HG03469 (cell line): Measurements from ENCODE around the gene ZNF511.

Source experiments
- ATAC-seq: cut with Tn5 transposase; IDR thresholded peaks from one replicate; pipeline ENCODE4 v1.9.1; 2021; ENCODE audit warnings: mild to moderate bottlenecking, moderate library complexity, moderate number of reproducible peaks; ENCODE audit not compliant: unreplicated experiment

Gene ZNF511

DNA sequence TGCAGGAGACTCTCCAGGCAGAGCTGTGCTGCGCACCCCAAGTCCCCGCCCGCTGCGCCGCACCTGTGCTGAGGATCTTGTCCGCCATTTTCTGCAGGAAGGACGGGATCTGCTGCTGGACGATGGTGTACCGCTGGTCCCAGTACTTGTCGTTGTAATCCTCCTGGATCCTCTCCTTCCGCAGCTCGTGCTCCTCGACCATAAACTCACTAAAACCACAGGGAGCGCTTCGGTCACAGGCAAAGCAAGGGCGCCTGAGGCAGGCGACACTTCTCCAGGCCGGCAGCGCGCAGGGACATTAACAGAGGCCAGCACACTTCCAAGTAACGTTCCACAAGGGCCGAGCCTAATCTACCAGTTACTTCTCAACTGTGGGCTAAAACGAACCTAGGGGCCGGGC lies 19.0 kb upstream of the ZNF511 start:
- no peak for ATAC-seq

DNA sequence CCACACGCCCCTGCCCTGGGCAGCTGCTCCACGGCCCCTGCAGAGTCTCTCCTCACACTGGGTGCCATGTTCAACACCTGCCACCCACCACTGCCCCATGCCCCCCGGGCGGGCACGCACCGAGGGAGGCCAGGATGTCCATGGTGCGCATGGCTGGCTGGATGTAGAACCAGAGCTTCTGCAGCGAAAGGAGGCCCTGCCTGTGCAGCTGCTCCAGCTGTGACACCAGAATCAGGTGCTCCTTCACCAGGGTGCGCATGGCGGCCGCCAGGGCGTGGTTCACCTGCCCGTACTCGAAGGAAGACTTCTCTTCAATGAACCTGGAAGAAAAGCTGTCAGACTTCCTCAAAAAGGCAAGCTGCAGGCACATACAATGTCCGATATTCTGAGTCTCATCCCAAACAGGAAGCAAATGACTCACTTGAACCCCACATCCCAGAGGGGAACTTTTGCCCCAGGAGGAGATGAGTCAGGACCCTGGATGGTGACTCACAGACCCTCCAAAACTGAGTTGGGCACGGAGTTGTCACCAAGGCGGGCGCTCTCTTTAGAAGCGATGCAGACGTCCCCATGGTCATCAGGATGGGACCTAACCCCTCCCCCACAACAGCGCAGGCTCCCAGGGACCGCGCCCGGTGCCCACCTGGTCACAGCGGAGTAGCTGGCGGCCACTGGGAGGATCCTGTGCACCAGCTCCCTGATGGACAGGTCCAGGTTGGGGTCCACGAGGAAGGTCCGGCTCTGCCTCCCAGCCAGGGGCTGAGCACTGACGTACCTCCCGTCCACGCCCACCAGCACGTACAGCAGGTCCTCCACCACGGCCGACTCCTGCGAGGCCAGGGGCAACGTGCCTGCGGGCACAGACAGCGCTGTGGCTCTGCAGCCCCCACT lies 15.6 kb upstream of the ZNF511 start:
- no peak for ATAC-seq

DNA sequence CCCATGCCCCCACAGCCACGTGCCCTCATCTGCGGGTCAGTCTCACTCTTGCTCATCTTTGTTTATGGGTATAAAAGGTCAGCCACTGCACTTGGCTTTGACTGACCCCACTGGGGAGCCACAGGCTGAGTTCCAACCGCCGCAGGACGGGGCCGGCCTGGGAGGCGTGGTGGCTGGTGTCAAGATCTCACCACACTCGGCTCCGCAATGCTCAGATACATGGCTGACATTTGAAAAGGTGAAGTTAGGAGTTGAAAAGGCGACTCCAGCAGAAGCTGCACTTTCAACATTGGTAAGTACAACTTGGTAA lies 14.9 kb upstream of the ZNF511 start:
- no peak for ATAC-seq

DNA sequence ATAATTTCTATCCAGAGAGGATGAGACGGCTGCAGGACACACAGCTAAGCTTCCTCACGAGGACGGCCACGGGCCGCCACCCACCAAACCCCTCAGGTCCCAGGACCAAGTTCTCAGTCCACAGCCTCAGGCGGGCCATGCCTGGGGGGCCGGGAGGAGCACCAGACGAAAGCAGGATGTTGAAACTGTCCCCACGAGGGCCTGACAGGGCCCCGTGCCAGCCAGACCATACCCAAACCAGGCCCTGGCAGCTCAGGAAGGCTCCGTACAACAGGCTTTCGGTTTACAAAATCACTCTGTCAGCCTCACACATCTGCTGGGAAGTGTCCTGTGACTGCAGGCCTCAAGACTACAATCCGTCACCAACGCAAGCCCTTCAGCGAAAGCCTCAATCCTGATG lies 14.5 kb upstream of the ZNF511 start:
- ATAC-seq, result no peak

DNA sequence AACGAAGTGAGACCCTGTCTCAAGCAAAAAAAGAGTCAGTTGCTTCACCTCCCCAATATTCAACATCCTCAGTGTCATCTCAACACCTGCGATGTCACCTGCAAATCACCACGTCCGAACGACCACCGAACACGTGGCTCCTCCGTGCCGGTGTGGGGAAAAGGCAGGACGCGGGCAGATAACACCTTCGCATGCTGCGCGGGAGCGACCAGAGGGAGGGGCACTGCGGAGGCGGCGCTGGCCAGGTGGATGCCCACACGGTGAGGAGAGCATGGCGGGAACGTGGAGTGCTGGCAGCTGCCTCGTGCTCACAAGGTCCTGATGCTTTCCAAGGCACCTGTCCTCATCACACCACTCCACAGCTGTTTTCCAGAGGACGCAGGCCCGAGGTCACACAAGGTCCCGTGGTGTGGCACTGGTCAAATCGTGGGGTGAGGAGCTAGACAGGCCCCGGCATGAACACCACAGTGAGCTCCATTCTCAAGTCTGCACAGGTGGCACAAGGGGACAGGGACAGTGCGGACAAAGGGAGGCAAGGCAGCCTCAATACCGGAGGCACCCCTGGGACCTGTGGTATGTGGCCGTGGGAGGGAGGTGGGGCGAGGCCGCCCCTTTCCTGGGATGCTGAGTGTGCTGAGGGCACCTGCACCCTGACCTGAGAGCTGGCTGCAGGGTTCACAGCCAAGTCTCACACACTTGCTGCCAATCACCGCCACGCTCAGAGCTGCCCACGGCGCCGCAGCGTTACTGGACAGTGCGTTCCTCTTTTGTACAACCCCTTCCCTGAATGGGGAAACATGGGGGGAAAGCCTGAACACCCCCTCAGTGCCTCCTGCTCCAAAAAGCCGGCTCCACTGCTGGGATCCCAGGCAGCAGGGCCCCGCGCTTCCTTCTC lies 13.0 kb upstream of the ZNF511 start:
- no peak for ATAC-seq

DNA sequence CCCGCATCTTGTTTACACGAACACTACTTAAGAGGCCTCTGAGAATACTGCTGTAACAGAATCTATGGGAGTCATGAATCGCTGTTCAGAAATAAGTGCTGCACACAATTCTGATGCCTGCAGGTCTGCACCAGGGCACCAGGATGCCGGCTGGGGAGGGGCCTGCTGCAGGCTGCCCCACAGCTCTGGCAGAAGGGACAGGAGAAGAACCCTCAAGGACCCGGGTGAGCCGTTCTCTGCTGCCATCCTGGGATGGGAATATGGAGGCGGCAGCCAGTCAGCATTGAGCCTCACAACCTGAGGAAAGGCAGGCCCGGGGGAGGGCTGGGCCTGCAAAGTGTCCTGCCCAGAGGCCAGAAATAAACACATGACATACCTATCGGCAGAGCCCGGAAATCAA lies 11.2 kb upstream of the ZNF511 start:
- ATAC-seq, result no peak

DNA sequence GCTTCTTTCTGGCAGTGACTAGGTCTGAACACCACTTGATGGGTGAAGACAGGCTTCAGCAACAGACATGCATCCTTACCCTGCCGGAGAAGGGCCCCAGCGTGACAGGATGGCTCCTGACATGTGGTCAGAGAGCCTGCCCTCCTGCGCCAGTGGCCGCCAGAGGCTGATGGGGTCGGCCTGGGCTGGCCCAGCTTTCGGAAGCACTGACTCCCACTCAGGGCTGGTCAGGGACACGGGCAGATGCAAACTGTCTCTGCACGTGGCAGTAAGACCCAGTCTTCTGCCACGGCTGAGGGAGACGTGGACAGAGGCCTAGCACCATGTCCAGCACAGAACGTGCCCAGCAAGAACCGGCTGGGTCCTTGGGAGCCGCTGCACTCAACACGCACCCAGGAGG lies 10.2 kb upstream of the ZNF511 start:
- no peak for ATAC-seq

DNA sequence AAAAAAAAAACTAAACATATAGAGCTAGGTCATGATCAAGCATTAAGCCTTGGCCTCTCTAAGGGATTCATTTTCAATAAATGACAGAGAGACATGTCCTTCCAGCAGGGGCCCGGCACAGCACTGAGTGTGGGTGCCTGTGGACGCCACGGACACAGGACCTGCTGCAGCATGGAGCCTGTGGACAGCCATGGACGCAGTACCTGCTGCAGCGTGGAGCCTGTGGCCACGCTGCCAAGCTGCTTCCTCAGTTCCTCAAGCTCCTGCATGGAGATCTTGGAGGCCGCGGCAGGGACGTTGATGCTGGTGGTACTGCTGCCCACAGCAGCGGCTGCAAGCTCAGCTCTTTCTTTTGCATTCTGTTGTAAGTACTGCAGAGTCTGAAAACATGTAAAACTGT lies 9.5 kb upstream of the ZNF511 start:
- no peak for ATAC-seq

DNA sequence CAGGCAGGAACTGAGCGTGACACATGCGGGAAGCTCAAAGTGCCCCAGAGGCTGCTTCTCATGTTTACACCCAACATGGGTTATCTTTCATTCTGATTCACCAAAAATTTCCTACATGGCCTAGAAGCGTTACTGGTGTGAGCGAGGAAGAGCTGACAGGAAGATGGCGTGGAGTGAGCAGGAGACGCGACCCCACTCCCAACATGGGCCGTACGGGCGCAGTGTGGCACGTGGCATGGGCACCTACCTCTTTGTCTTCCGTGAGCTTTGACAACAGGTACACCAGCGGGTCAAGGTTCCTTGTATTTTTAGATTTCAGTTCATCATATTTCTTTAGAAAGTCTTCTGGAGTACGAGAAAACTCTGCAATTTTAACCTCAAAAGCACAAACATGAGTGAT lies 9.0 kb upstream of the ZNF511 start:
- no peak for ATAC-seq

DNA sequence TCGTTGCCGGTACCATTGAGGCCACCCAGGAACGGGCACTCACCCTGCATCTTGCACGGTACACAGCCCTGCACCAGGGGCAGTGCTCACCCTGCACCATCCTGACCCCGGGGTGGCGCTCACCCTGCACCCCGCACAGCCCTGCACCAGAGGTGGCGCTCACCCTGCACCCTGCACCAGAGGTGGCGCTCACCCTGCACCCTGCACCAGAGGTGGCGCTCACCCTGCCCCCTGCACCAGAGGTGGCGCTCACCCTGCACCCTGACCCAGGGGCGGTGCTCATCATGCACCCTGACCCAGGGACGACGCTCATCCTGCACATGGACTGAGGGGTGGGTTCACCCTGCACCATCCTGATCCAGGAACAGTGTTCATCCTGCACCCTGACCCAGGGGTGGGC lies 6.5 kb upstream of the ZNF511 start:
- no peak for ATAC-seq

DNA sequence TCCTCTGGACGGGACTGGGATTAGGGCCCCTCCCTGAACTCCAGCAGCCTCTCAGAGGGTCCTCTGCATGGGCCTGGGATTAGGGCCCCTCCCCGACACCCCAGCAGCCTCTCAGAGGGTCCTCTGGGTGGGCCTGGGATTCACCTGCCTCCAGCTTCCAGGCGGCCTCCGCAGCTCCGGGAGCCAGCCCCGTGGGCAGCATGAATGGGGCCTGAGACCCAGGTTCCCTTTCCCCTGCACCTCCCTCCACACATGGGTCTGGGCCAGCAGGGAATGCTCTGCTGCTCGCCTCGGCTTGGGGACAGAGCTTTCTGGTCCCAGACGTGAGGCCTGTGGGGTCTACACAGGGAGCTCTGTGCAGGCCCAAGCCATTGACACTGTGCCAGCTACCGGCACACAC lies 5.5 kb upstream of the ZNF511 start:
- ATAC-seq, result no peak

DNA sequence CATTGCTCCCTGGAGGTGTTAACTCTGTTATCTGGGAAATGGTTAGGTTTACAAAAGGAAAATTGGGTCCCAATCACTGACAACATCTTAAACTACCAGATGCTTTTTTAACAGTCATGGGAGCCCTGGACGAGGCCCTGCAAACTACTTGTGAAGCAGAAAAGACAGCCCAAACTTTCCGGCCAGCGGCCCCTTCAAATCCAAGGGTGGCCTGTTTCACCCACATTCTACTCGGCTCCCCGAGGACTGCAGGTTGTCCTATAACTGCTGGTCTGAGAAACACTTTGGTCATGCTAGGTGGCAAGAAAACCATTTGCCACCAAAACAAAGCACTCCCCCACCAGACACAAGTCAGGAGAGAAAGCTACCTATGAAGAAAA lies 2.6 kb upstream of the ZNF511 start:
- no peak for ATAC-seq

DNA sequence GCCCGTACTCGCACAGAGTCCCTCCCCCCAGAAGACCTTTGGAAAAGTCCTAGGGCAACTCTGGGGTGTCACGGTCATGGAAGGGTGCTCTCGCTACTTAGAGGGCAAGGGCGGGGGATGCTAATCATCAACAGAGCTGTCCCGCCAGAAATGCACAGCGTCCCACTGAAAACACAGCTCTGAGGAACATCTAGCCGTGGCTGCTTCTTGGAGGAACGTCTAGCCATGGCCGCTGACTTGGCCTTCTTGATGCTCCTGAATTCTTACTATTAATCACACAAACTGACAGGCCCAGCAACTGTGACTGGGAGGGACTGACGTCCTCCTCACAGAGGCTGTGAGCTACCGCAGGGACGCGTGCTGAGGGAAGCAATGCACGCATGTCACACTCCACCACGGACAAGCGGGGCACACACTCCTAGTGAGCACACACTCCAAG lies 1.8 kb upstream of the ZNF511 start:
- no peak for ATAC-seq

DNA sequence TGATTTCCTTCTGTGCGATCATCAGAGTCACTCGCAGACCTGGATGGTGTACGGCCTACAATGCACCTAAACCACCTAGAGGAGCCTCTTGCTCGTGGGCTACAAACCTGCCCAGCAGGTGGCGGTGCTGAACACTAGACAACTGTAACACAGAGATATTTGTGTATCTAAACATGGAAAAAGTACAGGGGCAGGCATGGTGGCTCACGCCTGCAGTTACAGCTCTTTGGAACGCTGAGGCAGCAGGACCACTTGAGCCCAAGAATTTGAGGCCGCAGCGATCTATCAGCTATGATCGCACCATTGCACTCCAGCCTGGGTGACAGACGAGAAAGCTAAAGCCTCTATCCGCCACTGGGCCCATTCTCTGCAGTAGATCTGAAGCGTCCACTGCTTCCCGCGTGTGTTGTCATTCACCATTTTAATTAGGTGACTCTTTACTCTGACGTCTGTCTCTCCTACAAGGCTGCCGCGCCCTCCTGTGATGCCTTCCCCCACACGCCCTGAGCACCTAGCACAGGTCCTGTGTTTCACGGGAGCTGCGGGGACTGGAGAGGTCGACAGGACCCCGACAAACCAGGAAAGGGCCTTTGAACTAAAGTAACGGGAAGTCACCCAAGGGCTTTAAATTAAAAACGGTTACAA lies 816 bp upstream of the ZNF511 start:
- no peak for ATAC-seq

DNA sequence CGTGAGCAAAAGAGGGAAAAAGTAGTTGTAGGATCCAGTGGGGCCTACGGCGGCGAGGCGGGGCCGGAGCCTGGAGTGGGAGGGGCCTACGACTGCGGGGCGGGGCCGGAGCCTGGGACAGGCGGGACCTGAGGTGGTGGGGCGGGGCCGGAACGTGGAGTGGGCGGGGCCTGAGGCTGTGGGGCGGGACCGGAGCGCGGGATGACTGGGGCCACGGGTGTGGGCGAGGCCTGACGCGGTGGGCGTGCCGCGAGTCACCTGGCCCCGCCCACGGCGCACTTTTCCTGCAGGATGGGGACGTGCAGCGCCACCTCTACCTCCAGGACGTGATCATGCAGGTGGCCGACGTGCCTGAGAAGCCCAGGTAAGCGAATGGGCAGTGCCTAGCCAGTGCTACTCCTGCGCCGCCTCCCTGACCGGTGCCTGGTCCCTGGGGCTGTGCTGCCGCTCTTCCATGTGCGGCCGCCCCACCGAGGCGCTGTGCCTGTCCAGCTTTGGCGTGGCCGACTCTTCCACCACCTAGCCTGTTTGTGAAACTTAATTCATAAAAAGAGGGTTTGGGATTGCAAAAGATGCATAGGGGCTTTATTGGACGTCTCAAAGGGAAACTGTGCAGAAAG lies 496 bp downstream of the ZNF511 start:
- peak; percentile 46 for ATAC-seq

DNA sequence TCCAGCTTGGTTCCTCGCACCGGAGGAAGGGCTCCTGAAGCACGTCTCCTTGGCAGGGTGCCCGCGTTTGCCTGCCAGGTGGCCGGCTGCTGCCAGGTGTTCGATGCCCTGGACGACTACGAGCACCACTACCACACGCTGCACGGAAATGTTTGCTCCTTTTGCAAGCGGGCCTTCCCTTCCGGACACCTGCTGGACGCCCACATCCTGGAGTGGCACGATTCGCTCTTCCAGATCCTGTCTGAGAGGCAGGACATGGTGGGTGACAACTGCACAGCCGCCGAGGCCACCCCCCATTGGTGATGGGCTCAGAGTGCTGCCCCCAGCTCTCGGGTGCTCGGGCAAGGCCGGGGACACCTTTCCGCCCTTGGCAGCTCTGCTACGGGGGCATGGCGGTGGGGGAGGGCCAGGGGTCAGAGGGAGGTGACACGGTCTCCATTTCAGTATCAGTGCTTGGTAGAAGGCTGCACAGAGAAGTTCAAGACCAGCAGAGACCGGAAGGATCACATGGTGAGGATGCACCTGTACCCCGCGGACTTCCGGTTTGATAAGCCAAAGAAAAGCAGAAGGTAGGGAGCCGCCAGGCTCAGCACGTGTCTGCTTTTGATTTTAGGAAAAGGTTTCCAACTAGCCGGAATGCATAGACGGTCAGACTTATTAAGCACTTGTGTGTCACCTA lies 1.1 kb downstream of the ZNF511 start:
- no peak for ATAC-seq

DNA sequence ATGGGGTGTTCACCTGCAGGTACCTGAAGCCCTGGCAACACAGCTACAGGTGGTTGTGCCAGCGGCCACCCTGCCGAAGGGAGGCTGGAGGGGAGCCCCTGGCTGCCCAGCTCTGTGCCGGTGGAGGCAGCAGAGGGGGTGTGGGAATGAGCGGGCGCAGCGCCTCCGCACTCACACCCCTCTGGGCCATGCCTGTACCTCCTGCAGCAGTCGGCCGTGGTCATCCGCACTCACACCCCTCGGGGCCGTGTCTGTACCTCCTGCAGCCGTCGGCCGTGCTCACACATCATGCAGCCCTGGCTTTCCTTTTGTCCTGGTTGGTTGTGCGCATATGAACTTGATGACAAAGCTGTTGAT lies 1.7 kb downstream of the ZNF511 start:
- no peak for ATAC-seq

DNA sequence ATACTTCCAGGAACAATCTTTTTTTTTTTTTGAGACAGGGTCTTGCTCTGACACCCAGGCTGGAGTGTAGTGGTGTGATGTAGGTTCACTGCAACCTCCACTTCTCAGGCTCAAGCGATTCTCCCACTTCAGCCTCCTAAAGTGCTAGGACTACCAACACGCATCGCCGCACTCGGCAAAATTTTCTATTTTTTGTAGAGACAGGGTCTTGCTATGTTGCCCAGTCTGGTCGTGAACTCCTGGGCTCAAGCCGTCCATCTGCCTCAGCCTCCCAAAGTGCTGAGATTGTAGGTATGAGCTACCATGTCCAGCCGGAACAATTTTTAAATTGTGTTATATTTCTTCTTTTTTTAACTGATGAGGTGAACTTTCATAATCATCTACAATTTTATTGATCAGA lies 2.1 kb downstream of the ZNF511 start:
- no peak for ATAC-seq

DNA sequence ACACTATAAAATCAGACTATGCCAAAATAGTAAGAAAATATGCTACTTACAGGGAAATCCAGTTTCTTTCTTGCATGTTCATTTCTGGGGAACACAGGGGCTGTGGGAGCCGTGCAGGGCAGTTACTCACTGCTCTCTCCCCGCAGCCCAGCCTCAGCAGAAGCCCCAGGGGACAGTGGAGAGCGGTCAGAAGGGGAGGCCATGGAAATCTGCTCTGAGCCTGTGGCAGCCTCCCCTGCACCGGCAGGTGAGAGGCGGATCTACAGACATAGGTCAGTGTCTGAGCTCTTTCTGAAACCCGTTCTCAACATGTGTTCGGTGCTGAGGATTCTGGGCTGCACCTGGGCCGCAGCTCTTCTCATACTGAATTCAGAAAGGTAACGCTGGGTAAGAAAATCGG lies 2.9 kb downstream of the ZNF511 start:
- no peak for ATAC-seq

DNA sequence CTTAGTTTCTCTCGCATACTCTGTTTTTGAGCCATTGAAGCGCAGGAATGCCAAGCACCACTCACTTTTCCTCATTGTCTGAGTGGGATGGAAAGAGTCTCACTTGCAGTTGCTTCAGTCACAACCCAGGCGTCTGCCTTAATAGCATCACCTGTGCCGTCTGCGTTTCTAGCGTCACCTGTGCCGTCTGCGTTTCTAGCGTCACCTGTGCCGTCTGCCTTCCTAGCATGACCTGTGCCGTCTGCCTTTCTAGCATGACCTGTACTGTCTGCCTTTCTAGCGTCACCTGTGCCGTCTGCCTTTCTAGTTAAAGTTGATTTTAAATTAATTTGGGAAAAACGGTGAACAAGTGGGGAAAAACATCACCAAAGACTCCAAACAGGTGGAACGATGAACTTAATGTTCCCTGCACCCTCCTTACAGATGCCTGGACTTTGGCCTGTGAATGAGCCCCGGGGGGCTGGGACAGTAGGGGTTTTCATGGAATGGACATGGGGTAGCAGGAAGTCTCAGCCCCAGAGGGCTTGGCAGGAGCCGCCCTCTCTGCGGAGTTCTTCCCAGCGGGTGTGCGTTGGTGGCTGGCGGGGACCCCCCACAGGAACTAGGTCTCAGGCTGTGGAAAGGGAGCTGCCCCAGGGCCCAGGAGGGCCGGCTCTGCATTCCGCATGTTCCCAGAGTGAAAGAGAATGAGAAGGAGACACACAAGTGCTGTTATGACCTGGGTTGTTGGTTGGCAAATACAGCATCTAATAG lies 3.5 kb downstream of the ZNF511 start:
- no peak for ATAC-seq
